HCT116 (cell line): ENCODE data around the gene TPBG. TPM values are rescaled to one million over a fixed set of nuclear protein-coding genes. Genes with fewer than 3 reads are reported as not detected.

Source experiments
- ATAC-seq: fragments of 200-7000 bp; cut with Tn5 transposase; 2 replicates; pipeline ENCODE4 v1.9.1; 2020; ENCODE audit warnings: mild to moderate bottlenecking, moderate library complexity
- BruUV-seq: library from RNA; stranded (reverse); fragments of 400-500 nt; replicated peaks from 2 replicates; lab custom pipeline; 2021; lab: Mats Ljungman, UMichigan
- CTCF ChIA-PET: fragments of 300-600 bp; sonication (Branson Sonifier 250); formaldehyde crosslinking; loops from one replicate; lab custom pipeline; 2021; ENCODE audit warnings: antibody characterized with exemption; lab: Charles Lee
- POLR2A ChIA-PET: fragments of 300-600, 350-600 bp; sonication (Branson Sonifier 250); formaldehyde crosslinking; loops from one replicate; lab custom pipeline; 2021; ENCODE audit warnings: antibody characterized with exemption; lab: Charles Lee
- RAD21 ChIA-PET, 2 experiments: fragments of 300-600 bp; sonication (Branson Sonifier 250); formaldehyde crosslinking; loops; one replicate each; lab custom pipeline; 2023; ENCODE audit warnings: low total read pairs in 2 of 2; ENCODE audit not compliant: uncharacterized antibody in 2 of 2, unreplicated experiment in 2 of 2, low non-redundant PET in 1 of 2; lab: Charles Lee
- DNase-seq: peaks from one replicate; pipeline ENCODE4 v3.0.0-alpha.2; 2010; ENCODE audit warnings: low read depth, low spot score
- H2AFZ ChIP-seq: fragments of 200-600 bp; shearing (Covaris generic), sonication (generic); 2 replicates; pipeline ENCODE4 v1.6.1; 2017; ENCODE audit warnings: low read depth, mixed run types, mixed read lengths, antibody characterized with exemption, low read length; ENCODE audit not compliant: poor library complexity, severe bottlenecking
- H3K27ac ChIP-seq: 2 replicates; pipeline ENCODE4 v1.5.1; 2012; ENCODE audit warnings: low read depth, low read length
- H3K27me3 ChIP-seq: fragments of 200-600 bp; sonication (generic); 2 replicates; pipeline ENCODE4 v1.6.1; 2016; ENCODE audit warnings: mixed run types, low read length, mixed read lengths; ENCODE audit not compliant: insufficient read depth
- H3K36me3 ChIP-seq, 2 experiments: fragments of 200-500 bp in 1 of 2; fragments of 200-600 bp in 1 of 2; sonication (Bioruptor generic) in 1 of 2; sonication (generic) in 1 of 2; 2 replicates each; pipeline versions ENCODE4 v1.5.1 to v1.6.1; 2014 to 2016; ENCODE audit warnings: low read length in 2 of 2, inconsistent platforms in 1 of 2, mixed read lengths in 1 of 2, mixed run types in 1 of 2; ENCODE audit not compliant: insufficient read depth in 2 of 2, control insufficient read depth in 1 of 2
- H3K4me1 ChIP-seq, 2 experiments: fragments of 200-600 bp in 1 of 2; sonication (generic) in 1 of 2; 2 replicates each; pipeline versions ENCODE4 v1.5.1 to v1.6.1; 2012 to 2017; ENCODE audit warnings: low read length in 2 of 2, inconsistent platforms in 1 of 2, mild to moderate bottlenecking in 1 of 2, mixed read lengths in 1 of 2, mixed run types in 1 of 2, moderate library complexity in 1 of 2; ENCODE audit not compliant: insufficient read depth in 2 of 2, control insufficient read depth in 1 of 2
- H3K4me2 ChIP-seq: fragments of 200-600 bp; sonication (generic); 2 replicates; pipeline ENCODE4 v1.6.1; 2017; ENCODE audit warnings: mixed run types, low read length, mixed read lengths
- H3K4me3 ChIP-seq, 2 experiments: fragments of 200-600 bp in 1 of 2; sonication (generic) in 1 of 2; replicated peaks in 1 of 2; 2 replicates each; pipeline ENCODE4 v1.5.1; 2011 to 2016; ENCODE audit warnings: low read length in 2 of 2, control low read depth in 1 of 2, low read depth in 1 of 2, mild to moderate bottlenecking in 1 of 2, mixed read lengths in 1 of 2, mixed run types in 1 of 2
- H3K79me2 ChIP-seq: fragments of 200-600 bp; sonication (generic); 2 replicates; pipeline ENCODE4 v1.6.1; 2017; ENCODE audit warnings: mild to moderate bottlenecking, mixed run types, low read length, moderate library complexity, mixed read lengths; ENCODE audit not compliant: insufficient read depth
- H3K9ac ChIP-seq: fragments of 200-600 bp; sonication (generic); 2 replicates; pipeline ENCODE4 v1.6.1; 2016; ENCODE audit warnings: low read length, mixed read lengths
- H3K9me2 ChIP-seq: fragments of 200-600 bp; sonication (generic), shearing (Covaris generic); 2 replicates; pipeline ENCODE4 v1.6.1; 2017; ENCODE audit warnings: mixed run types, mild to moderate bottlenecking, moderate library complexity; ENCODE audit not compliant: insufficient read depth
- H3K9me3 ChIP-seq, 2 experiments: fragments of 200-500 bp in 1 of 2; fragments of 200-600 bp in 1 of 2; sonication (Bioruptor generic) in 1 of 2; sonication (generic) in 1 of 2; 2 replicates each; pipeline ENCODE4 v1.6.1; 2014 to 2017; ENCODE audit warnings: low read length in 2 of 2, mixed read lengths in 2 of 2, inconsistent platforms in 1 of 2, low read depth in 1 of 2, mild to moderate bottlenecking in 1 of 2, mixed run types in 1 of 2, moderate library complexity in 1 of 2; ENCODE audit not compliant: control insufficient read depth in 1 of 2, insufficient read depth in 1 of 2
- H4K20me1 ChIP-seq: fragments of 200-600 bp; sonication (generic), shearing (Covaris generic); 2 replicates; pipeline ENCODE4 v1.6.1; 2017; ENCODE audit warnings: mixed run types, mild to moderate bottlenecking, moderate library complexity; ENCODE audit not compliant: insufficient read depth
- CBX3 ChIP-seq: IDR thresholded peaks from 2 replicates; pipeline ENCODE4 v1.6.1; 2012; ENCODE audit warnings: low read depth
- CEBPB ChIP-seq: IDR thresholded peaks from 2 replicates; pipeline ENCODE4 v1.6.1; 2012; ENCODE audit warnings: low read depth
- ELF1 ChIP-seq: IDR thresholded peaks from 2 replicates; pipeline ENCODE4 v1.6.1; 2012; ENCODE audit warnings: low read depth, borderline replicate concordance
- EZH2 ChIP-seq: fragments of 200-600 bp; sonication (generic); IDR thresholded peaks from 2 replicates; pipeline ENCODE4 v1.6.1; 2017; ENCODE audit warnings: antibody characterized with exemption, mixed run types
- EZH2phosphoT487 ChIP-seq: fragments of 200-600 bp; IDR thresholded peaks from 2 replicates; pipeline ENCODE4 v1.6.1; 2018; ENCODE audit warnings: antibody characterized with exemption, borderline replicate concordance
- FOSL1 ChIP-seq: IDR thresholded peaks from 2 replicates; pipeline ENCODE4 v1.6.1; 2012; ENCODE audit warnings: low read depth
- JUND ChIP-seq: IDR thresholded peaks from 2 replicates; pipeline ENCODE4 v1.6.1; 2012
- MAX ChIP-seq: IDR thresholded peaks from 2 replicates; pipeline ENCODE4 v1.6.1; 2012
- POLR2A ChIP-seq: IDR thresholded peaks from 2 replicates; pipeline ENCODE4 v1.7.0; 2011; ENCODE audit warnings: borderline replicate concordance; ENCODE audit not compliant: insufficient read depth, insufficient read length; ENCODE audit errors: extremely low read depth
- POLR2AphosphoS5 ChIP-seq: IDR thresholded peaks from 2 replicates; pipeline ENCODE4 v1.6.1; 2011; ENCODE audit warnings: mild to moderate bottlenecking, low read depth, low read length, moderate library complexity
- RAD21 ChIP-seq: IDR thresholded peaks from 2 replicates; pipeline ENCODE4 v1.6.1; 2012; ENCODE audit warnings: low read depth, mild to moderate bottlenecking
- SRF ChIP-seq: IDR thresholded peaks from 2 replicates; pipeline ENCODE4 v1.6.1; 2012; ENCODE audit warnings: low read depth
- TCF7L2 ChIP-seq: IDR thresholded peaks from 2 replicates; pipeline ENCODE4 v1.7.0; 2011; ENCODE audit warnings: borderline replicate concordance, inconsistent platforms; ENCODE audit not compliant: insufficient read depth, insufficient read length; ENCODE audit errors: extremely low read depth
- YY1 ChIP-seq: IDR thresholded peaks from 2 replicates; pipeline ENCODE4 v1.6.1; 2011; ENCODE audit warnings: low read length, low read depth, moderate library complexity, mild to moderate bottlenecking; ENCODE audit not compliant: insufficient replicate concordance; ENCODE audit errors: extremely low read depth
- ZFX ChIP-seq: fragments of 450-650 bp; IDR thresholded peaks from 2 replicates; pipeline ENCODE4 v1.6.1; 2017
- ZNF274 ChIP-seq: fragments of 200-500 bp; sonication (Bioruptor generic); IDR thresholded peaks from 2 replicates; pipeline ENCODE4 v1.6.1; 2014; ENCODE audit warnings: mild to moderate bottlenecking, low read depth, low read length, inconsistent platforms
- intact Hi-C: fragments of 100-400 bp; cut with micrococcal nuclease; formaldehyde crosslinking; loops from 2 replicates; pipeline ENCODE4 v1.10.0; 2022
- total RNA-seq: library from RNA; stranded (reverse); gene quantifications from one replicate; pipeline ENCODE4 v1.2.1, GENCODE V29; 2021; ENCODE audit not compliant: unreplicated experiment
- TF ChIP-seq, protein P1 (sequence below): IDR thresholded peaks from 2 replicates; pipeline ENCODE4 v1.6.1; 2012
- TF ChIP-seq, protein P2 (sequence below): IDR thresholded peaks from 2 replicates; pipeline ENCODE4 v1.6.1; 2012; ENCODE audit warnings: low read depth
- TF ChIP-seq, protein P3 (sequence below): IDR thresholded peaks from 2 replicates; pipeline ENCODE4 v1.6.1; 2011; ENCODE audit warnings: mild to moderate bottlenecking, low read length, moderate library complexity; ENCODE audit not compliant: insufficient replicate concordance; ENCODE audit errors: extremely low read depth
- TF ChIP-seq, protein P4 (sequence below), 3 experiments: fragments of 200-600 bp in 1 of 3; sonication (generic) in 1 of 3; IDR thresholded peaks in 2 of 3; conservative IDR thresholded peaks in 1 of 3; 2 replicates each; pipeline ENCODE4 v1.5.1; 2012 to 2017; ENCODE audit warnings: low read depth in 2 of 3, low read length in 2 of 3, antibody characterized with exemption in 1 of 3, borderline replicate concordance in 1 of 3, control low read depth in 1 of 3, mild to moderate bottlenecking in 1 of 3, mixed read lengths in 1 of 3, mixed run types in 1 of 3, moderate library complexity in 1 of 3; ENCODE audit not compliant: insufficient read depth in 1 of 3

Gene TPBG
- total RNA-seq, 1 experiment from 2014 or later = 28.4 TPM

DNA sequence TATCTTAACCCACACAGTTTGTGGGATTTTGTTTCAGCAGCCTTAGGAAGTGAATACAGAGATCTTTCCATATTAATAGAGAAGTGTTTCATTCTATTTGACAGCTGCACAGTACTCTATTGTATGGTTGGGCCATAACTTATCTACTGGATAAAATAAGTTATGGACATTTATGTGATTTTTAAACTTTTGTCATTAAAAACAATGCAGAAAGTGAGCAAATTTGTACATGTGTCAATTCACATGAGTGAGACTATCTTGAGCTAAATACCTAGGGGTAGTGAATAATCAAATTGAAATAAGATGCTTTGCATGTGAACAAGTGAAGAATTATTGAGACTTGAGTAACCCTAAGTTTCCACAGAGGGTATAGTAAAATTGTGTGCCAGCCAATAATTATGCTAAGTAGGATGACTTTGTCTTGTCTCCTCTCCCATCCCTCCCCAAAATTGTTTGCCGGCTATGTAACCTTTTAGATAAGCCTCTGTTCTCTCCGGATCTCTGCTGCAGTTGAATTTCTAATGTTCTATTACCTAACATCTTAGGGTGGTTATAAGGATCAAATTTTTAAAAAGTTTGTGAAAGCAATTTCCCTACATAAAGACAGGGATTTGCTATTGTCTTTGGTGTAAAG is 33.3 kb upstream of the TPBG start:
- TF ChIP-seq SRF (no peak), EZH2phosphoT487 (no peak), RAD21 (no peak), TCF7L2 (no peak), EZH2 (no peak), MAX (no peak), CBX3 (no peak), POLR2AphosphoS5 (no peak), CEBPB (no peak), ELF1 (no peak), POLR2A (no peak), FOSL1 (no peak), ZFX (no peak), ZNF274 (no peak), YY1 (no peak), JUND (no peak)
- TF ChIP-seq, protein P1, sequence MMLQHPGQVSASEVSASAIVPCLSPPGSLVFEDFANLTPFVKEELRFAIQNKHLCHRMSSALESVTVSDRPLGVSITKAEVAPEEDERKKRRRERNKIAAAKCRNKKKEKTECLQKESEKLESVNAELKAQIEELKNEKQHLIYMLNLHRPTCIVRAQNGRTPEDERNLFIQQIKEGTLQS = no peak
- TF ChIP-seq, protein P2, sequence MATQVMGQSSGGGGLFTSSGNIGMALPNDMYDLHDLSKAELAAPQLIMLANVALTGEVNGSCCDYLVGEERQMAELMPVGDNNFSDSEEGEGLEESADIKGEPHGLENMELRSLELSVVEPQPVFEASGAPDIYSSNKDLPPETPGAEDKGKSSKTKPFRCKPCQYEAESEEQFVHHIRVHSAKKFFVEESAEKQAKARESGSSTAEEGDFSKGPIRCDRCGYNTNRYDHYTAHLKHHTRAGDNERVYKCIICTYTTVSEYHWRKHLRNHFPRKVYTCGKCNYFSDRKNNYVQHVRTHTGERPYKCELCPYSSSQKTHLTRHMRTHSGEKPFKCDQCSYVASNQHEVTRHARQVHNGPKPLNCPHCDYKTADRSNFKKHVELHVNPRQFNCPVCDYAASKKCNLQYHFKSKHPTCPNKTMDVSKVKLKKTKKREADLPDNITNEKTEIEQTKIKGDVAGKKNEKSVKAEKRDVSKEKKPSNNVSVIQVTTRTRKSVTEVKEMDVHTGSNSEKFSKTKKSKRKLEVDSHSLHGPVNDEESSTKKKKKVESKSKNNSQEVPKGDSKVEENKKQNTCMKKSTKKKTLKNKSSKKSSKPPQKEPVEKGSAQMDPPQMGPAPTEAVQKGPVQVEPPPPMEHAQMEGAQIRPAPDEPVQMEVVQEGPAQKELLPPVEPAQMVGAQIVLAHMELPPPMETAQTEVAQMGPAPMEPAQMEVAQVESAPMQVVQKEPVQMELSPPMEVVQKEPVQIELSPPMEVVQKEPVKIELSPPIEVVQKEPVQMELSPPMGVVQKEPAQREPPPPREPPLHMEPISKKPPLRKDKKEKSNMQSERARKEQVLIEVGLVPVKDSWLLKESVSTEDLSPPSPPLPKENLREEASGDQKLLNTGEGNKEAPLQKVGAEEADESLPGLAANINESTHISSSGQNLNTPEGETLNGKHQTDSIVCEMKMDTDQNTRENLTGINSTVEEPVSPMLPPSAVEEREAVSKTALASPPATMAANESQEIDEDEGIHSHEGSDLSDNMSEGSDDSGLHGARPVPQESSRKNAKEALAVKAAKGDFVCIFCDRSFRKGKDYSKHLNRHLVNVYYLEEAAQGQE = no peak
- TF ChIP-seq, protein P3, sequence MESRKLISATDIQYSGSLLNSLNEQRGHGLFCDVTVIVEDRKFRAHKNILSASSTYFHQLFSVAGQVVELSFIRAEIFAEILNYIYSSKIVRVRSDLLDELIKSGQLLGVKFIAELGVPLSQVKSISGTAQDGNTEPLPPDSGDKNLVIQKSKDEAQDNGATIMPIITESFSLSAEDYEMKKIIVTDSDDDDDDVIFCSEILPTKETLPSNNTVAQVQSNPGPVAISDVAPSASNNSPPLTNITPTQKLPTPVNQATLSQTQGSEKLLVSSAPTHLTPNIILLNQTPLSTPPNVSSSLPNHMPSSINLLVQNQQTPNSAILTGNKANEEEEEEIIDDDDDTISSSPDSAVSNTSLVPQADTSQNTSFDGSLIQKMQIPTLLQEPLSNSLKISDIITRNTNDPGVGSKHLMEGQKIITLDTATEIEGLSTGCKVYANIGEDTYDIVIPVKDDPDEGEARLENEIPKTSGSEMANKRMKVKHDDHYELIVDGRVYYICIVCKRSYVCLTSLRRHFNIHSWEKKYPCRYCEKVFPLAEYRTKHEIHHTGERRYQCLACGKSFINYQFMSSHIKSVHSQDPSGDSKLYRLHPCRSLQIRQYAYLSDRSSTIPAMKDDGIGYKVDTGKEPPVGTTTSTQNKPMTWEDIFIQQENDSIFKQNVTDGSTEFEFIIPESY = no peak
- TF ChIP-seq, protein P4, sequence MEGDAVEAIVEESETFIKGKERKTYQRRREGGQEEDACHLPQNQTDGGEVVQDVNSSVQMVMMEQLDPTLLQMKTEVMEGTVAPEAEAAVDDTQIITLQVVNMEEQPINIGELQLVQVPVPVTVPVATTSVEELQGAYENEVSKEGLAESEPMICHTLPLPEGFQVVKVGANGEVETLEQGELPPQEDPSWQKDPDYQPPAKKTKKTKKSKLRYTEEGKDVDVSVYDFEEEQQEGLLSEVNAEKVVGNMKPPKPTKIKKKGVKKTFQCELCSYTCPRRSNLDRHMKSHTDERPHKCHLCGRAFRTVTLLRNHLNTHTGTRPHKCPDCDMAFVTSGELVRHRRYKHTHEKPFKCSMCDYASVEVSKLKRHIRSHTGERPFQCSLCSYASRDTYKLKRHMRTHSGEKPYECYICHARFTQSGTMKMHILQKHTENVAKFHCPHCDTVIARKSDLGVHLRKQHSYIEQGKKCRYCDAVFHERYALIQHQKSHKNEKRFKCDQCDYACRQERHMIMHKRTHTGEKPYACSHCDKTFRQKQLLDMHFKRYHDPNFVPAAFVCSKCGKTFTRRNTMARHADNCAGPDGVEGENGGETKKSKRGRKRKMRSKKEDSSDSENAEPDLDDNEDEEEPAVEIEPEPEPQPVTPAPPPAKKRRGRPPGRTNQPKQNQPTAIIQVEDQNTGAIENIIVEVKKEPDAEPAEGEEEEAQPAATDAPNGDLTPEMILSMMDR (IDR thresholded peaks at IDR 0.05 in 2 of 3, conservative IDR thresholded peaks at IDR 0.05 in 1 of 3; ENCODE audit: borderline replicate concordance in 1 of 3, insufficient read depth in 1 of 3, low read depth in 2 of 3, low read length in 2 of 3) = no peak
- intact Hi-C loops = no loop called here
- Histone ChIP-seq H3K9me2 (no peaks in the 10 kb centered on the region), H3K79me2 (no peaks in the 10 kb centered on the region), H3K4me2 (no peak overlapping the region), H3K4me3 (no peak overlapping the region), H3K27me3 (no peaks in the 10 kb centered on the region), H3K9ac (no peak overlapping the region), H4K20me1 (no peaks in the 10 kb centered on the region), H3K9me3 (no peaks in the 10 kb centered on the region), H3K27ac (no peak overlapping the region), H2AFZ (no peak overlapping the region), H3K4me1 (peaks cover 0 to 6% of the 10 kb centered on the region in 2 experiments; a peak in 2 of 4 replicates), H3K36me3 (no peaks in the 10 kb centered on the region)
- DNase-seq = no peak
- ChIA-PET CTCF (no interaction called here), POLR2A (no interaction called here), RAD21 (no interaction called here)
- BruUV-seq = no TSS peak
- ATAC-seq = no peak
